K562 (cell line): ENCODE measurements around the gene IQUB. TPM values are rescaled to one million over a fixed set of nuclear protein-coding genes. Genes with fewer than 3 reads are reported as not detected.
"Not testable (repeated sequence)": the region's sequence is repeated elsewhere in the genome, so short reads cannot be mapped to it uniquely, and the experiment has no call there.

Source experiments
- ATAC-seq: fragments of 200-7000 bp; cut with Tn5 transposase; 3 replicates; pipeline ENCODE4 v1.9.1; 2020; ENCODE audit warnings: moderate library complexity
- BruUV-seq: library from RNA; stranded (reverse); fragments of 400-500 nt; replicated peaks from 2 replicates; lab custom pipeline; 2021; lab: Mats Ljungman, UMichigan
- CTCF ChIA-PET: fragments of 300-600 bp; formaldehyde crosslinking; extraction: SDS; loops from one replicate; lab custom pipeline; 2021; ENCODE audit warnings: low intra/inter-chr PET ratio; lab: Yijun Ruan, JAX
- POLR2A ChIA-PET: fragments of 300-600, 350-650 bp; sonication (Branson Sonifier 250); formaldehyde crosslinking; extraction: SDS; loops from one replicate; lab custom pipeline; 2021; ENCODE audit warnings: antibody characterized with exemption, inconsistent platforms; lab: Yijun Ruan, JAX
- DNase-seq, 4 experiments: peaks; one replicate each; pipeline versions ENCODE4 v3.0.0 to v3.0.0-alpha.2; 2011 to 2018; ENCODE audit warnings: low spot score in 3 of 4, mixed read lengths in 3 of 4; ENCODE audit errors: extremely low read depth in 1 of 4
- FAIRE-seq: peaks from 2 replicates; lab custom pipeline; 2011; peaks lifted over from hg19 to GRCh38; lab: Jason Lieb, UNC
- H2AFZ ChIP-seq: 2 replicates; pipeline ENCODE4 v1.6.0; 2011; ENCODE audit warnings: low read depth, low read length, control low read depth, inconsistent platforms
- H3K27ac ChIP-seq: fragments of 200-600 bp; 3 replicates; pipeline ENCODE4 v1.8.0; 2011; ENCODE audit warnings: low read depth, mild to moderate bottlenecking, control low read depth, inconsistent platforms, low read length, moderate library complexity, mixed read lengths; ENCODE audit errors: extremely low read depth
- H3K27me3 ChIP-seq, 2 experiments: fragments of 300-600 bp in 1 of 2; 2 replicates in 1 of 2; 3 replicates in 1 of 2; pipeline versions ENCODE4 v1.6.0 to v1.8.0; 2011; ENCODE audit warnings: inconsistent platforms in 2 of 2, low read length in 2 of 2, mild to moderate bottlenecking in 1 of 2, mixed read lengths in 1 of 2, moderate library complexity in 1 of 2; ENCODE audit not compliant: control insufficient read depth in 2 of 2, insufficient read depth in 2 of 2
- H3K36me3 ChIP-seq: fragments of 300-600 bp; 3 replicates; pipeline ENCODE4 v1.8.0; 2011; ENCODE audit warnings: mild to moderate bottlenecking, low read length, inconsistent platforms; ENCODE audit not compliant: control insufficient read depth, insufficient read depth
- H3K4me1 ChIP-seq, 2 experiments: fragments of 200-600 bp in 1 of 2; replicated peaks in 1 of 2; 2 replicates in 1 of 2; 3 replicates in 1 of 2; pipeline versions ENCODE4 v1.5.1 to v1.8.0; 2011; ENCODE audit warnings: inconsistent platforms in 2 of 2, low read length in 2 of 2, mild to moderate bottlenecking in 1 of 2, mixed read lengths in 1 of 2, moderate library complexity in 1 of 2; ENCODE audit not compliant: control insufficient read depth in 2 of 2, insufficient read depth in 2 of 2
- H3K4me2 ChIP-seq: 2 replicates; pipeline ENCODE4 v1.6.1; 2011; ENCODE audit warnings: low read length, control low read depth, inconsistent platforms, mixed read lengths; ENCODE audit not compliant: insufficient read depth
- H3K4me3 ChIP-seq: fragments of 200-600 bp; sonication (generic), shearing (Covaris generic); 2 replicates; pipeline ENCODE4 v1.5.1; 2016; ENCODE audit warnings: control low read depth, inconsistent platforms
- H3K79me2 ChIP-seq: fragments of 200-600 bp; 3 replicates; pipeline ENCODE4 v1.8.0; 2011; ENCODE audit warnings: low read length, inconsistent platforms; ENCODE audit not compliant: control insufficient read depth, insufficient read depth
- H3K9ac ChIP-seq, 2 experiments: 2 replicates each; pipeline versions ENCODE4 v1.6.0 to v1.6.1; 2011; ENCODE audit warnings: low read depth in 2 of 2, low read length in 2 of 2, control low read depth in 1 of 2, inconsistent platforms in 1 of 2, mild to moderate bottlenecking in 1 of 2, mixed read lengths in 1 of 2; ENCODE audit not compliant: insufficient read depth in 1 of 2
- H3K9me1 ChIP-seq: one replicate; pipeline ENCODE4 v1.6.0; 2011; ENCODE audit warnings: inconsistent platforms, mild to moderate bottlenecking, low read length, moderate library complexity; ENCODE audit not compliant: control insufficient read depth, insufficient read depth
- H3K9me3 ChIP-seq: replicated peaks from 2 replicates; pipeline ENCODE4 v1.5.1; 2011; ENCODE audit warnings: low read depth, low read length, inconsistent platforms; ENCODE audit not compliant: control insufficient read depth, insufficient read depth
- H4K20me1 ChIP-seq: replicated peaks from 2 replicates; pipeline ENCODE4 v1.6.1; 2011; ENCODE audit warnings: low read length, inconsistent platforms, mixed read lengths; ENCODE audit not compliant: control insufficient read depth, insufficient read depth
- ARHGAP35 ChIP-seq: fragments of 450-650 bp; IDR thresholded peaks from 2 replicates; pipeline ENCODE4 v1.6.1; 2018; ENCODE audit not compliant: partially characterized antibody
- ARNT ChIP-seq, 2 experiments: fragments of 450-650 bp; IDR thresholded peaks; 2 replicates each; pipeline ENCODE4 v1.6.1; 2016; ENCODE audit warnings: mild to moderate bottlenecking in 1 of 2
- ATF3 ChIP-seq, 2 experiments: fragments of 450-650 bp in 1 of 2; sonication (generic) in 1 of 2; formaldehyde crosslinking in 1 of 2; IDR thresholded peaks in 1 of 2; conservative IDR thresholded peaks in 1 of 2; 2 replicates each; pipeline versions ENCODE4 v1.6.1 to v1.8.1; 2016 to 2023; ENCODE audit warnings: mild to moderate bottlenecking in 2 of 2, moderate library complexity in 2 of 2, inconsistent platforms in 1 of 2, missing genetic modification reagents in 1 of 2
- ATF7 ChIP-seq: fragments of 450-650 bp; IDR thresholded peaks from 2 replicates; pipeline ENCODE4 v1.7.1; 2014; ENCODE audit warnings: mild to moderate bottlenecking, moderate library complexity
- CC2D1A ChIP-seq: fragments of 450-650 bp; IDR thresholded peaks from 2 replicates; pipeline ENCODE4 v1.6.1; 2017; ENCODE audit warnings: mild to moderate bottlenecking
- CEBPB ChIP-seq: fragments of 450-650 bp; IDR thresholded peaks from 2 replicates; pipeline ENCODE4 v1.6.1; 2016; ENCODE audit warnings: missing genetic modification characterization, missing compliant biosample characterization
- DACH1 ChIP-seq: fragments of 450-650 bp; IDR thresholded peaks from 2 replicates; pipeline ENCODE4 v1.6.1; 2018; ENCODE audit not compliant: partially characterized antibody
- DNMT1 ChIP-seq: fragments of 450-650 bp; IDR thresholded peaks from 2 replicates; pipeline ENCODE4 v1.6.1; 2016; ENCODE audit warnings: antibody characterized with exemption, mild to moderate bottlenecking
- EHMT2 ChIP-seq: fragments of 450-650 bp; IDR thresholded peaks from 2 replicates; pipeline ENCODE4 v1.6.1; 2018; ENCODE audit warnings: antibody characterized with exemption
- HDAC2 ChIP-seq: fragments of 450-650 bp; IDR thresholded peaks from 2 replicates; pipeline ENCODE4 v1.6.1; 2016; ENCODE audit warnings: mild to moderate bottlenecking
- LARP7 ChIP-seq: fragments of 450-650 bp; IDR thresholded peaks from 2 replicates; pipeline ENCODE4 v1.6.1; 2016
- MTA1 ChIP-seq: fragments of 450-650 bp; IDR thresholded peaks from 2 replicates; pipeline ENCODE4 v1.6.1; 2017; ENCODE audit warnings: borderline replicate concordance
- NFATC3 ChIP-seq: fragments of 450-650 bp; IDR thresholded peaks from 2 replicates; pipeline ENCODE4 v1.6.1; 2017; ENCODE audit warnings: mild to moderate bottlenecking
- NFRKB ChIP-seq: fragments of 450-650 bp; IDR thresholded peaks from 2 replicates; pipeline ENCODE4 v1.6.1; 2016; ENCODE audit warnings: low read depth
- SMAD4 ChIP-seq: fragments of 250-450 bp; sonication (Bioruptor Pico); conservative IDR thresholded peaks from 2 replicates; pipeline ENCODE4 v1.8.0; 2021; ENCODE audit warnings: inconsistent platforms, mild to moderate bottlenecking, moderate library complexity
- SMARCA4 ChIP-seq: fragments of 450-650 bp; IDR thresholded peaks from 2 replicates; pipeline ENCODE4 v1.6.1; 2016
- SMARCA5 ChIP-seq: fragments of 450-650 bp; IDR thresholded peaks from 2 replicates; pipeline ENCODE4 v1.6.1; 2016
- SMARCE1 ChIP-seq: fragments of 450-650 bp; IDR thresholded peaks from 2 replicates; pipeline ENCODE4 v1.7.1; 2016; ENCODE audit warnings: mild to moderate bottlenecking
- TRIM25 ChIP-seq: fragments of 450-650 bp; IDR thresholded peaks from 2 replicates; pipeline ENCODE4 v1.7.0; 2016; ENCODE audit warnings: borderline replicate concordance
- ZNF121 ChIP-seq: sonication (generic); formaldehyde crosslinking; conservative IDR thresholded peaks from 2 replicates; pipeline ENCODE4 v1.8.0; 2022; ENCODE audit warnings: missing genetic modification reagents
- WGBS: fragments of 100-300 bp; shearing (Covaris generic); methylation state at CpG from one replicate; pipeline ENCODE4 v1.1.6; 2016; ENCODE audit warnings: low coverage, mixed read lengths; ENCODE audit not compliant: insufficient coverage; ENCODE audit errors: missing lambda C conversion rate; 5-methylcytosine and 5-hydroxymethylcytosine counted together
- in situ Hi-C: fragments of 300-500 bp; cut with MboI; formaldehyde crosslinking; loops from 4 replicates; pipeline ENCODE4 v1.15.0; 2018; ENCODE audit warnings: inconsistent platforms, mixed read lengths
- intact Hi-C: fragments of 100-400 bp; cut with micrococcal nuclease; formaldehyde crosslinking; loops from 2 replicates; pipeline ENCODE4 v1.14.2; 2022
- polyA plus RNA-seq, 8 experiments: library from polyadenylated mRNA; depleted of rRNA in 4 of 8; stranded (reverse) in 5 of 8; unstranded in 3 of 8; fragments of >200 nt; fragmentation: Nextera tagmentation in 2 of 8; fragmentation: Illumina TruSeq in 1 of 8; extraction: Ambion mirVana in 2 of 8; extraction: Trizol in 1 of 8; gene quantifications; 2 replicates each; pipeline versions ENCODE4 v1.2.1 to v1.2.3, GENCODE V29; 2011 to 2014; ENCODE audit warnings: inconsistent platforms in 1 of 8, missing spikeins in 1 of 8
- total RNA-seq, 7 experiments: library from RNA; depleted of rRNA in 6 of 7; stranded (reverse); fragments of >200 nt in 6 of 7; fragmentation: Illumina TruSeq in 2 of 7; extraction: Trizol in 2 of 7; gene quantifications; 2 replicates each; pipeline versions ENCODE4 v1.2.1 to v1.2.3, GENCODE V29; 2011 to 2021; ENCODE audit warnings: low replicate concordance in 1 of 7
- TF ChIP-seq, protein P1 (sequence below), 2 experiments: fragments of 450-650 bp; IDR thresholded peaks; 2 replicates each; pipeline ENCODE4 v1.6.1; 2016

The IQUB gene
- total and polyA plus RNA-seq, 9 of the 15 experiments (the other 6 are each of a cell fraction or from before 2014, with no cell fraction given), result 0.62 to 2.6 (median 1.4) TPM

DNA sequence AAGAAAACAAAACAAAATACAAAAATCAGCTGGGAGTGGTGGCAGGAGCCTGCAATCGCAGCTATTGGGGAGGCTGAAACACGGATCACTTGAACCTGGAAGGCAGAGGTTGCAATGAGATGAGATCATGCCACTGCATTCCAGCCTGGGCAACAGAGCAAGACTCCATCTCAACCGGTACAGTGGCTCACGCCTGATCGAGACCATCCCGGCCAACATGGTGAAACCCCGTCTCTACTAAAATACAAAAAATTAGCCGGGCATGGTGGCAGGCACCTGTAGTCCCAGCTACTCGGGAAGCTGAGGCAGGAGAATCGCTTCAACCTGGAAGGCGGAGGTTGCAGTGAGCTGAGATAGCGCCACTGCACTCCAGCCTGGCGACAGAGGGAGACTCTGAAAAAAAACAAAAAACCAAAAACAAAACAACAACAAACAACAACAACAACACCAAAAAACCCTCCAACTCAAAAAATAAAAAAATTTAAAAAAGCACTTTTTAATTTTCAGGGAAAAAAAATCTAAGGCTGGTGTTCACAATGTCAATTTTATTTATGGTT, 4.3 kb downstream of the IQUB start:
- intact Hi-C loops; POLR2A ChIA-PET; H3K9me3 ChIP-seq; in situ Hi-C loops; H3K4me3 ChIP-seq; H3K27me3 ChIP-seq; BruUV-seq; ATAC-seq; H3K9me1 ChIP-seq; DNase-seq; H3K36me3 ChIP-seq; H4K20me1 ChIP-seq; FAIRE-seq; TF ChIP-seq ATF3 (CRISPR knock-in tag; conservative IDR thresholded peaks at IDR 0.05): not testable (repeated sequence)
- H3K4me2 ChIP-seq, result peak overlapping the region; percentile 52
- peak overlapping the region; percentile 79 for H2AFZ ChIP-seq
- CTCF ChIA-PET, result interaction anchor here (0.6 kb wide), 1 partner anchor 35 kb away, joined by 3 read pairs; no protein-coding TSS in a partner anchor
- H3K27ac ChIP-seq, result peak overlapping the region; percentile 64; the same call in 2 of the 3 replicates
- peaks cover 14% of the 10 kb centered on the region; the same call in 2 of the 3 replicates for H3K79me2 ChIP-seq
- WGBS, result 63% methylated on average over 11 of the region's 13 CpGs
- peaks cover 6 to 16% of the 10 kb centered on the region in 2 experiments for H3K4me1 ChIP-seq
- peak overlapping the region; percentile 54 to 58; a peak in 3 of 4 replicates for H3K9ac ChIP-seq
- 0 out of 2 replicates have a peak, but pooled peaks have one; percentile 48 for TF ChIP-seq SMAD4 (CRISPR knock-in tag)
- TF ChIP-seq DACH1, result peak; percentile 9
- TF ChIP-seq, protein P1, sequence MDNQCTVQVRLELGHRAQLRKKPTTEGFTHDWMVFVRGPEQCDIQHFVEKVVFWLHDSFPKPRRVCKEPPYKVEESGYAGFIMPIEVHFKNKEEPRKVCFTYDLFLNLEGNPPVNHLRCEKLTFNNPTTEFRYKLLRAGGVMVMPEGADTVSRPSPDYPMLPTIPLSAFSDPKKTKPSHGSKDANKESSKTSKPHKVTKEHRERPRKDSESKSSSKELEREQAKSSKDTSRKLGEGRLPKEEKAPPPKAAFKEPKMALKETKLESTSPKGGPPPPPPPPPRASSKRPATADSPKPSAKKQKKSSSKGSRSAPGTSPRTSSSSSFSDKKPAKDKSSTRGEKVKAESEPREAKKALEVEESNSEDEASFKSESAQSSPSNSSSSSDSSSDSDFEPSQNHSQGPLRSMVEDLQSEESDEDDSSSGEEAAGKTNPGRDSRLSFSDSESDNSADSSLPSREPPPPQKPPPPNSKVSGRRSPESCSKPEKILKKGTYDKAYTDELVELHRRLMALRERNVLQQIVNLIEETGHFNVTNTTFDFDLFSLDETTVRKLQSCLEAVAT (IDR thresholded peaks at IDR 0.05), result peak in 1 of 2 experiments; percentile 89; a peak in 2 of 4 replicates
- TF ChIP-seq SMARCA4, result peak; percentile 40; the same call in 1 of the 2 replicates
- TF ChIP-seq ARNT (IDR thresholded peaks at IDR 0.05), result peak; percentile 21 to 67; a peak in 1 of 4 replicates
- TF ChIP-seq LARP7, result 0 out of 2 replicates have a peak, but pooled peaks have one; percentile 47
- peak; percentile 20 for TF ChIP-seq ARHGAP35
- TF ChIP-seq NFATC3, result peak; percentile 74; the same call in 1 of the 2 replicates
- TF ChIP-seq EHMT2, result 0 out of 2 replicates have a peak, but pooled peaks have one; percentile 8
- TF ChIP-seq MTA1, result 0 out of 2 replicates have a peak, but pooled peaks have one; percentile 47
- TF ChIP-seq DNMT1, result 0 out of 2 replicates have a peak, but pooled peaks have one; percentile 56
- TF ChIP-seq CEBPB (tag), result peak; percentile 32; the same call in 1 of the 2 replicates
- 0 out of 2 replicates have a peak, but pooled peaks have one; percentile 20 for TF ChIP-seq TRIM25
- TF ChIP-seq SMARCA5, result peak; percentile 84
- peak; percentile 7; the same call in 1 of the 2 replicates for TF ChIP-seq CC2D1A
- TF ChIP-seq ATF7, result peak; percentile 59; the same call in 1 of the 2 replicates
- peak; percentile 47 for TF ChIP-seq SMARCE1
- peak; percentile 52; the same call in 1 of the 2 replicates for TF ChIP-seq NFRKB
- peak; percentile 76 for TF ChIP-seq ATF3 (IDR thresholded peaks at IDR 0.05)
- peak; percentile 69; the same call in 1 of the 2 replicates for TF ChIP-seq HDAC2
- TF ChIP-seq ZNF121, result peak; percentile 54; the same call in 1 of the 2 replicates
